Fibroblast of peridontal ligament (primary cell): ENCODE measurements around the gene RARRES2.

Experiments used
- DNase-seq: peaks from one replicate; pipeline ENCODE4 v3.0.0-alpha.2; 2010; ENCODE audit errors: extremely low read depth

RARRES2 gene

DNA sequence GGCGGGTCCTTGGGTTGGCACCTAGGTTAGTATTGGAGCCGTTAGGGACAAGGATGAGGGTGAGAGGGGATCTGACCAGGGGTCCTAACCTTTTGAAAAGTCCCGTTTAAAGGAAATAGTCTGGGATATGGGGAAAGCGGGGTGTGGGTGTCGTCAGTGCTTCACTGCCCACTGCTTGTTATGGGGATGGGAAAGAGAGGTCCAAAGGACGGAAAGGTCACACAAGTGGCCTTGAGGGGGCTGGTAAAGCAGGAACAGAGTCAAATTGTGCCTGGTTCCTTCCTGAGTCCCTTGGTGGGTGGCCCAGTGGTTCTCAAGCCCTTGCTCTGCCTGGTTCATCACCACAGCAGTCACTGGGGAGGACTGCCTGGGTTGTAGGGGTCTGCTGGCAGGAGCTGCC is 35.1 kb upstream of the RARRES2 start:
- DNase-seq = no peak

DNA sequence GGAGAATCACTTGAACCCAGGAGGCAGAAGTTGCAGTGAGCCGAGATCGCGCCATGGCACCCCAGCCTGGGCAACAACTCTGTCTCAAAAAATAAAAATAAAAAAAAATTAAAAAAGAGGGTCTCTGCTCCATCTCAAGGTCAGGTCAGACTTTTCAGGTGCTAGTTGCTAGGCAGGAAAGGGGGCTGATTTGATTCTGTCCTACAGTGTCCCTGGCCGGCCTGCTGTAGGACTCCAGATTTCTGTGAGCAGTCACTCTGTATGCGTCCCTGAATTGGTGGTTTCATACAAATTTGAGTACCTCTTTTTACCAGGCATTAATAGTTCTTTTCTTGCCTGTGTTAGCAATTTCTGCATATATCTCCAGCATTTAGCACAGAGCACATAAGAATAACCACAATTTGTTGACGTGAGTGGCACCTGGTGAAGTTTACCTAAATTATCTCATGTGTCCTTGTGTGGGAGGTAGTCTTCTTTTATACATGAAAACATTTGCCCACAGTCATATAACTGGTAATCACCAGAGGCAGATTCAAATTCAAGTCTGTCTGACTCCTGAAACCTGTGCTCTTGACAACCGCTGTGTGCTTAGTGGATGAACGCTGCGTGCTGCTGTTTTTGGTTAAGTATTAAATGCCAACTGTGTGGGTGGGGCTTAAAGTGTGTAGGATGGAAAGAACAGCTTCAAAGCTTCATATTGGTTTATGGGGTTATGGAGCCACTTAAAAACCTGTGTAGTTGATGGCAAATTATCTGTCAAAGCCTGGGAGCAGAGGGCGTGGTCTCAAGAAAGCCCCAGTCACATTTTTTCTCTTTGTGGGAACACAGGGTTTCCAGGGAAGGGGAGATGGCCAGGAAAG is 34.5 kb upstream of the RARRES2 start:
- DNase-seq = no peak

GRCh38 chr7:150374472-150374871 is 33.0 kb upstream of the RARRES2 start:
- no peak for DNase-seq

DNA sequence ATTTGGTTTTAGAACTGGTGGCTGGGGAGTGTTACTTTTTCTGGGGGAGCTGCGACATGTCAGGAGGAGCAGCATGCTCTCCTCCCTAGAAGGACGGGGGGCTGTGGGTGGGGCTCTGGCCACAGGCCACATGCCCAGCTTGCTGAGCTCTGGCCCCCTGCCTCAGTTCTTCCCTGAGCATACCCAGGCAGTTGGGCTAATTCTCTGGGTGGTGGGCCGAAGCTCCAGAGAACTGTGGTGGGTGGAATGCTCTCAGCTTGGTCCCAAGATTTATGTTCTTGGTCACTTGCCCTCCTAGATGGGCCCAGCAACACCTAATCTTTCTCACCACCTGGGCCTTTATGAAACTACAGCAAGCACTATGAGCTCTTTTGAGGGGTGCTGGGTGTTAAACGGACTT is 32.6 kb upstream of the RARRES2 start:
- DNase-seq = no peak

DNA sequence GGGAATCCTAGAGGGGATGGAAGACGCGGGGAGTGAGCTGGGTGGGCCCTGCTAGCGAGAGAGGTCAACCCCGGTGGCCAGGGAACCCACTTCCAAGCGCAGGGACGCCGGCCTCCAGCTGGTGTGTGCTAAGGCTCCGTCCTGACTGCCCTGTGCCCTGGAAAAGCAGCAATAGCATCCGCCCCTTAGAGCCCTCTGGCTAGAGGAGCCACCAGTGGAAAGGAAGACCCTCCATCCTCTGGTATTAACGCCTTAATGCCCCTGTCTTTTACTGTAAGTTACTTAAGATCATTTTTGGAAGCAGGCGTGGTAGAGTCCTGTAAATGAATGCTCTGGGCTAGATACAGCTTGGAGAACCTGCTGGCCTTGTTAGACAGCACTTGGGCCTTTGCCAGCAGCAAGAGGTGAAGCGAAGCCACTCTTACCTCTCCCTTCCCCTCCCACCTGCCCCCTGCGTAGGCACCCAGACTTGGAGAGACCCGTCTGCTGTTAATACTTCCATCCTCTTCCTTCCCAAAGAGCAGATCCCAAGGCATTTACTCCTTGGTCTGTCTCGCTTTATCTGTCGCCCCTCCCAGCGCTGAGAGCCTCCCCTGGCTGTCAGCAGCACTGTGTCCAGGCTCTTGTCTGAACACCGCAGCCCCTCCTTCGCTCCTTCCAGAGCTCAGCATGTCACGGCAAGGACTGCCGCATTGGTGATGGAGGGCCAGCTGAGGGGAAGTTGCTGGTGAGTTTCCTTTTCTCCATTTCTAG is 31.8 kb upstream of the RARRES2 start:
- no peak for DNase-seq

DNA sequence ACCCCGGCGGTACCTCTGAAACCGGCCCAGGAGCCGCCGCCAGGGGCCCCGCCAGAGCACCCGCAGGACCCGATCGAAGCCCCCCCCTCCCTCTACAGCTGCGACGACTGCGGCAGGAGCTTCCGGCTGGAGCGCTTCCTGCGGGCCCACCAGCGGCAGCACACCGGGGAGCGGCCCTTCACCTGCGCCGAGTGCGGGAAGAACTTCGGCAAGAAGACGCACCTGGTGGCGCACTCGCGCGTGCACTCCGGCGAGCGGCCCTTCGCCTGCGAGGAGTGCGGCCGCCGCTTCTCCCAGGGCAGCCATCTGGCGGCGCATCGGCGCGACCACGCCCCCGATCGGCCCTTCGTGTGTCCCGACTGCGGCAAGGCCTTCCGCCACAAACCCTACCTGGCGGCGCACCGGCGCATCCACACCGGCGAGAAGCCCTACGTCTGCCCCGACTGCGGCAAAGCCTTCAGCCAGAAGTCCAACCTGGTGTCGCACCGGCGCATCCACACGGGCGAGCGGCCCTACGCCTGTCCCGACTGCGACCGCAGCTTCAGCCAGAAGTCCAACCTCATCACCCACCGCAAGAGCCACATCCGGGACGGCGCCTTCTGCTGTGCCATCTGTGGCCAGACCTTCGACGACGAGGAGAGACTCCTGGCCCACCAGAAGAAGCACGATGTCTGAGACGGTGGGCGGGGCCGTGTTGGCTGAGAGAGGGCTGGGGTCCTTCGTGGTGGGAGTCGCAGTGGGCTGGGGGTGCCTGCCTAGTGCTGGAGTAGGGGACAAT is 31.0 kb upstream of the RARRES2 start:
- no peak for DNase-seq

GRCh38 chr7:150371996-150372270 is 30.5 kb upstream of the RARRES2 start:
- DNase-seq = no peak

DNA sequence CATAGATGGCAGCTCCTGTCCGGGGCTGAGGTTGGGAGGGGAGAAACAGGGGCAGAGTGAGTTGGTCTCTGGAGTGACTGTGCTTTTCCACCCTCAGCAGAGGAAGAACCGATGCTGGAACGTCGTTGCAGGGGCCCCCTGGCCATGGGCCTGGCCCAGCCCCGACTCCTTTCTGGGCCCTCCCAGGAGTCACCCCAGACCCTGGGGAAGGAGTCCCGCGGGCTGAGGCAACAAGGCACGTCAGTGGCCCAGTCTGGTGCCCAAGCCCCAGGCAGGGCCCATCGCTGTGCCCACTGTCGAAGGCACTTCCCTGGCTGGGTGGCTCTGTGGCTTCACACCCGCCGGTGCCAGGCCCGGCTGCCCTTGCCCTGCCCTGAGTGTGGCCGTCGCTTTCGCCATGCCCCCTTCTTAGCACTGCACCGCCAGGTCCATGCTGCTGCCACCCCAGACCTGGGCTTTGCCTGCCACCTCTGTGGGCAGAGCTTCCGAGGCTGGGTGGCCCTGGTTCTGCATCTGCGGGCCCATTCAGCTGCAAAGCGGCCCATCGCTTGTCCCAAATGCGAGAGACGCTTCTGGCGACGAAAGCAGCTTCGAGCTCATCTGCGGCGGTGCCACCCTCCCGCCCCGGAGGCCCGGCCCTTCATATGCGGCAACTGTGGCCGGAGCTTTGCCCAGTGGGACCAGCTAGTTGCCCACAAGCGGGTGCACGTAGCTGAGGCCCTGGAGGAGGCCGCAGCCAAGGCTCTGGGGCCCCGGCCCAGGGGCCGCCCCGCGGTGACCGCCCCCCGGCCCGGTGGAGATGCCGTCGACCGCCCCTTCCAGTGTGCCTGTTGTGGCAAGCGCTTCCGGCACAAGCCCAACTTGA is 29.9 kb upstream of the RARRES2 start:
- DNase-seq = no peak

GRCh38 chr7:150370612-150371071 is 29.2 kb upstream of the RARRES2 start:
- DNase-seq = peak; percentile 64

- no peak for DNase-seq
Observed at GRCh38 chr7:150369748-150370501, 28.5 kb upstream of the RARRES2 start.

DNA sequence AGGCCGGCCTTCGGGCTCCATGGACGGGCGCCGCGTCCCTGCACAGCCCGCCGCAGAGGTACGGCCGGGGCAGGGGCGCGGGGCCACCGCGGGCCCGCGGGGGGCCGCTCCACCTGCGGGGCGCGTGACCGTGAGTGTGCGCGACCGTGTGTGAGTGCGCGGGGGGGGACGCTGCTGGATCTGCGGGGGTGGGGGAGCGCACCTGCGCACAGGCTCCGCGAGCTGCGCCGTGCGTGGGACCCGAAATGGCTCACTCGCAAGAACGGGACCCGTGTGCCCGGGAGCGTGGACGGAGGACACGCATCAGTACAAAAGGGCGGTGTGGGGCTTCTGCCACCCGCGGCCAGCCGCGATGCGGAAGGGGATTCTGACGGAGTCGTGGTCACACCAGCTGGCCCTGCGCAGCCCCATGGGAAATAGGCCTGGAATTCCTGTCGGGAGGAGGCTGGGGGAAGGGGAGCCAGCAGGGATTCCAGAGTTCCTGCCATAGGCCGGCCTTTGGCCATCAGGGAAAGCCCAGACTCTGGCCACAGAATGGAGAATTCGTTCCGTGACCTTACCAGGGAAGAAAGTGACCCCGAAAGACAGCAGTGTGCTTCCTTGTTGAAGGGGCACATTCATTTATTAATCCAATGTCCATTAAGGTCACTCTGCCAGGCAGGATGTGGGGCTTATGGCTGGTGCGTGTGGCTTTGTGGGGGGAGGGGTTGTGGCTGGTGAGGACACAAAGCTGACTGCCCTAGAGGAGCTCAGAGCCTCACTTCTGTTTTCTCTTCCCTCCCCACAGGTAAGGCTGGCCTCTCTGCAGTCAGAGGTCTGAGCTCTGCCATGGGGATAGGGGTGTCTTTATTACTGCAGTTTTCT is 27.7 kb upstream of the RARRES2 start:
- peak; percentile 54 for DNase-seq

DNA sequence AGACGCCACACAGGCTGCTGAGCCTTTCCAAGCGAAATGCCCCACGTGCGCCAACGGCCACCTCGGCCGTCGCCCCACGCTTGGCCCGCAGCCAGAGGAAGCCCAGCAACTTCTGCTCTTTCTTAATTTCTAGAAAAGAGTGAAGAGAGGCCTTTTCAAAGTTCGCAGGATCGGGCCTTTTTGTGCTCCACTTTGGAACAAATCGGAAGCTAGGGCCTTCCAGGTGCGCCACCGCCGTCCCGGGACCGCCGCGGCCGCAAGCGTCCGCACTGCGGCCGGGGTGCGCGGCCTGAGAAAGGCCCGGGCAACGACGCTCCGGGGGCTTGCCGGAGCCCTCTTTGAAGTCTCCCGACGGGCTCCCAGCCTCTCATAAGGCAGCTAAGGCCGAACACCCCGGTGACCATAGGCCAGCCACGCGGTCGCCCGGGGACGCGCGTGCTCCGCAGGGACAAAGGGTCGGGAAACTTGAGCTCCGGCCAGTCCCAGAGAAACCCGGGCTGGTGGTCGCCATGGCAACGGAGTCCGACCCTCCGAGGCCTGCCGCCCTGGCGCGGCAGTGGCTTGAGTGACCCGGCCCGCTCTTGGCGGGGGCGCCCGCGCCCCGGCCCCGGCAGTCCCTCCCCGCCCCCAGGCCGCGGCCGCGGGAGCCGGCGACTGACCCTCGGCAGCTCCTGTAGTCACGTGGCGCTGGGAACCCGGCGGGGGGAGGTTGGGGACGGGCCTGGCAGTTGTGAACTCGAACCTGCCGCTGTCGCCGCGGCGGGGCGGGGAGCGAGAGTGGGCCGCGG is 26.9 kb upstream of the RARRES2 start, which contains the start of gene REPIN1:
TSS of gene REPIN1 (plus strand) at position 727 of the 788 bp plus-strand sequence. CDS start 890 bp downstream, outside the sequence.
- peak; percentile 73 for DNase-seq

GRCh38 chr7:150367677-150368095 is 26.3 kb upstream of the RARRES2 start:
- DNase-seq = no peak

DNA sequence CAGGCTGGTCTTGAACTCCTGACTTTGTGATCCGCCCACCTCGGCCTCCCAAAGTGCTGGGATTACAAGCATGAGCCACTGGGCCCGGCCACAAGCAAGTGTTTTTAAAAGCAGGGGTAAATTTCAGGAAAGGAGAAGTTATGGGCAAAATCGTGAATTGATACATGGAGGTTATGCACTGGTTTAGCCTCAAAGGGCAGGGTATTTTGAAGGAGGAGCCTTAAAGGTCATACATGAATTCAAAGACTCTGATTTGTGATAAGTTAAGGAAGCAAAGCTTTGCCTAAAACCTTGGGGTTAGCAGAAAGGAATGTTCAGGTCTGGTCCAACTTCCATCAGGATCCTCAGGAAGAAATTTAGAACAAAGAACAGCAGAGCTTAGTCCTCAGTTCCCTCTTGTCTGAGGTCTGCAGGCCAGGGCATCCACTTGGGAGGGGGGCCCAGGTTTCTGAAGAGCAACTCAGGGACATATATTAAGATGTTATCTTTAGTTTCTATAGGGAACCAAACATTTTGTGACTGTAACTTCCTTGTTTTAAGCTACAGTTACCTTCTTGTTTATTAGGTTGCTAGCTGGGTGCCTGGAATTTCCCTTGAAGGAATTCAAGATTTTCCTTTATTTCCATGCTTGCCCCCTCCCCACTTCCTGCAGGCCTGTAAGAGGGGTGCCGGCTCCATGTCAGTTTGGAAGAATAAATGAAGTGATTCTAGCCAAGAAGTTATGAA is 24.4 kb upstream of the RARRES2 start:
- no peak for DNase-seq

DNA sequence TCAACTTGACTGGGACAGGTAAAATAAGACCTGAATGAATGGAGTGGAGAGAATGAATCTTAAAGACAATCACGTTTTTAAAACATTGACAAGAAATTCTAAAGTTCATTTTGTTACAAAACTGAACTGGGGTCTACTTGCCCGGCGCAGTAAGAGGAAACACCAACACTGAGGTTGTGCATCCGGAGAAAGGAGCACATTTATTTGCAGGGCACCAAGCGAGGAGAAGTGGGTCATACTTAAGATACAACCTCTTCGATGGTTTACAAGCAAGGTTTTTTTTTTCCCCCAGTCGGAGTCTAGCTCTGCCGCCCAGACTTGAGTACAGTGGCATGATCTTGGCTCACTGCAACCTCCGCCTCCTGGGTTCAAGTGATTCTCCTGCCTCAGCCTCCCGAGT is 23.8 kb upstream of the RARRES2 start:
- no peak for DNase-seq

DNA sequence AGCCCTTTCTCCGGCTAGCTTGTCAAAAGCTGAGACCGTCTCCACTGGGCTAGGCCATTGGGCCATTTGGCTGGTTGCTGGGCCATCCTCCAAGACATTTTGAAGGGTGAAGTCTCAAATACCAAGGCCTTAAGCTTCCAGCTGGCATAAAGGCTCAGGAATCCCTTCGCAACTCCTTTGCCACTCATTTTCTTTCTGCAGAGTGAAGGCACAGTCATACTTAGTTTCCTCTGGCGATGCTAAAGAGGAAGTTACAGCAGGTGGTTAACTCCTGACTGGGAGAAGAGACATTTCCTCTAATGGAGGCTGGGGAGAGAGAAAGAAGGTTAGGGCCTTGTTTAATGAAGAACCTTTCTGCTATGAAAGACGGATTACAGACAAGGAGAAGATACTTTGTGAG is 22.4 kb upstream of the RARRES2 start:
- DNase-seq = no peak

GRCh38 chr7:150363370-150363769 is 21.9 kb upstream of the RARRES2 start:
- DNase-seq = no peak
